KMS-11 (cell line): Measurements from ENCODE around the gene PLA2R1.
"Not testable (repeated sequence)": the region's sequence is repeated elsewhere in the genome, so short reads cannot be mapped to it uniquely, and the experiment has no call there.

Experiments
- H2AFZ ChIP-seq: fragments of 200-600 bp; sonication (generic); 2 replicates; pipeline ENCODE4 v1.6.1; 2016; ENCODE audit warnings: antibody characterized with exemption, mixed run types, low read depth
- H3K27ac ChIP-seq: fragments of 200-600 bp; sonication (generic); 2 replicates; pipeline ENCODE4 v1.6.1; 2016; ENCODE audit warnings: mild to moderate bottlenecking, mixed run types
- H3K27me3 ChIP-seq: fragments of 200-600 bp; sonication (generic); 2 replicates; pipeline ENCODE4 v1.6.1; 2017; ENCODE audit warnings: mild to moderate bottlenecking, low read depth, mixed run types, moderate library complexity; ENCODE audit not compliant: insufficient read depth
- H3K36me3 ChIP-seq: fragments of 200-600 bp; sonication (generic); 2 replicates; pipeline ENCODE4 v1.6.1; 2017; ENCODE audit warnings: mild to moderate bottlenecking, mixed run types; ENCODE audit not compliant: insufficient read depth
- H3K4me1 ChIP-seq: fragments of 200-600 bp; sonication (generic); 2 replicates; pipeline ENCODE4 v1.6.1; 2016; ENCODE audit warnings: mild to moderate bottlenecking, low read depth, mixed run types; ENCODE audit not compliant: poor library complexity, severe bottlenecking
- H3K4me2 ChIP-seq: fragments of 200-600 bp; sonication (generic); 2 replicates; pipeline ENCODE4 v1.7.0; 2016; ENCODE audit warnings: mild to moderate bottlenecking, mixed run types
- H3K4me3 ChIP-seq: fragments of 200-600 bp; sonication (generic); IDR thresholded peaks from 2 replicates; pipeline ENCODE4 v1.6.1; 2017; ENCODE audit warnings: low read depth, low read length, mixed read lengths; ENCODE audit not compliant: insufficient read depth
- H3K79me2 ChIP-seq: fragments of 200-600 bp; sonication (generic); 2 replicates; pipeline ENCODE4 v1.6.1; 2016; ENCODE audit warnings: low read depth, mixed run types; ENCODE audit not compliant: insufficient read depth
- H3K9ac ChIP-seq: fragments of 200-600 bp; sonication (generic); 2 replicates; pipeline ENCODE4 v1.6.1; 2016; ENCODE audit warnings: mild to moderate bottlenecking, mixed run types
- H4K20me1 ChIP-seq: fragments of 200-600 bp; sonication (generic); 2 replicates; pipeline ENCODE4 v1.6.1; 2016; ENCODE audit warnings: mild to moderate bottlenecking, mixed run types; ENCODE audit not compliant: insufficient read depth
- CTCF ChIP-seq: fragments of 200-600 bp; sonication (generic); conservative IDR thresholded peaks from 2 replicates; pipeline ENCODE4 v1.6.1; 2017; ENCODE audit warnings: low read depth, mild to moderate bottlenecking, antibody characterized with exemption, low read length, moderate library complexity, mixed read lengths

The PLA2R1 gene

GRCh38 chr2:159973325-159973724 lies 89.1 kb downstream of the PLA2R1 start:
- Histone ChIP-seq H3K4me2 (no peak overlapping the region), H3K27ac (no peak overlapping the region), H2AFZ (no peak overlapping the region), H3K79me2 (no peaks in the 10 kb centered on the region), H3K27me3 (no peaks in the 10 kb centered on the region), H3K4me1 (no peaks in the 10 kb centered on the region), H3K4me3 (no peak overlapping the region), H4K20me1 (no peaks in the 10 kb centered on the region), H3K36me3 (no peaks in the 10 kb centered on the region), H3K9ac (no peak overlapping the region)
- no peak for TF ChIP-seq CTCF

- no peaks in the 10 kb centered on the region for H4K20me1 ChIP-seq
- no peaks in the 10 kb centered on the region for H3K4me1 ChIP-seq
- no peak for TF ChIP-seq CTCF
- no peaks in the 10 kb centered on the region for H3K79me2 ChIP-seq
- no peak overlapping the region for H3K27ac ChIP-seq
- no peak overlapping the region for H3K4me3 ChIP-seq
- no peak overlapping the region for H3K4me2 ChIP-seq
- no peaks in the 10 kb centered on the region for H3K27me3 ChIP-seq
- no peak overlapping the region for H3K9ac ChIP-seq
- H2AFZ ChIP-seq, result no peak overlapping the region
- no peaks in the 10 kb centered on the region for H3K36me3 ChIP-seq
Measured at GRCh38 chr2:159971365-159972152, 90.9 kb downstream of the PLA2R1 start.

- not testable (repeated sequence) for H3K27me3 ChIP-seq, H4K20me1 ChIP-seq, H3K4me3 ChIP-seq, H3K79me2 ChIP-seq, H3K4me1 ChIP-seq, H2AFZ ChIP-seq, H3K4me2 ChIP-seq, H3K9ac ChIP-seq, H3K27ac ChIP-seq, H3K36me3 ChIP-seq
Measured at GRCh38 chr2:159970548-159970947, 91.9 kb downstream of the PLA2R1 start.

- TF ChIP-seq CTCF, result peak; percentile 68
- no peaks in the 10 kb centered on the region for H3K36me3 ChIP-seq
- H3K27ac ChIP-seq, result no peak overlapping the region
- H3K4me3 ChIP-seq, result no peak overlapping the region
- no peaks in the 10 kb centered on the region for H3K79me2 ChIP-seq
- no peaks in the 10 kb centered on the region for H4K20me1 ChIP-seq
- H3K27me3 ChIP-seq, result no peaks in the 10 kb centered on the region
- H2AFZ ChIP-seq, result no peak overlapping the region
- no peak overlapping the region for H3K9ac ChIP-seq
- no peaks in the 10 kb centered on the region for H3K4me1 ChIP-seq
- no peak overlapping the region for H3K4me2 ChIP-seq
Measured at GRCh38 chr2:159968279-159968900, 94.0 kb downstream of the PLA2R1 start.

- H3K36me3 ChIP-seq, result no peaks in the 10 kb centered on the region
- H3K9ac ChIP-seq, result no peak overlapping the region
- no peak overlapping the region for H3K27ac ChIP-seq
- H4K20me1 ChIP-seq, result no peaks in the 10 kb centered on the region
- no peak overlapping the region for H3K4me2 ChIP-seq
- H2AFZ ChIP-seq, result no peak overlapping the region
- H3K4me3 ChIP-seq, result no peak overlapping the region
- no peaks in the 10 kb centered on the region for H3K79me2 ChIP-seq
- no peak for TF ChIP-seq CTCF
- H3K27me3 ChIP-seq, result no peaks in the 10 kb centered on the region
- peaks cover 5% of the 10 kb centered on the region for H3K4me1 ChIP-seq
Measured at GRCh38 chr2:159963700-159964099, 98.7 kb downstream of the PLA2R1 start.

GRCh38 chr2:159962513-159962912 lies 99.9 kb downstream of the PLA2R1 start:
- H3K4me2 ChIP-seq, H3K36me3 ChIP-seq, H3K9ac ChIP-seq, H4K20me1 ChIP-seq, H3K4me3 ChIP-seq, H3K27ac ChIP-seq, H3K4me1 ChIP-seq, H3K79me2 ChIP-seq, H3K27me3 ChIP-seq, H2AFZ ChIP-seq: not testable (repeated sequence)
